OCI-LY3 (cell line): ENCODE results near the gene HPS5.
"Not testable (repeated sequence)": the region's sequence is repeated elsewhere in the genome, so short reads cannot be mapped to it uniquely, and the experiment has no call there.

ENCODE experiments used
- H2AFZ ChIP-seq: fragments of 200-600, 300-600 bp; shearing (Covaris generic); 2 replicates; pipeline ENCODE4 v1.6.0; 2014; ENCODE audit warnings: antibody characterized with exemption, low read depth, low read length
- H3K27ac ChIP-seq: fragments of 200-600, 300-600 bp; sonication (generic); 2 replicates; pipeline ENCODE4 v1.5.1; 2014; ENCODE audit warnings: mild to moderate bottlenecking, low read length, moderate library complexity, mixed read lengths
- H3K27me3 ChIP-seq: fragments of 200-600, 300-600 bp; sonication (generic); 2 replicates; pipeline ENCODE4 v1.6.1; 2014; ENCODE audit warnings: low read depth, low read length, mixed read lengths
- H3K36me3 ChIP-seq: fragments of 200-600, 300-600 bp; sonication (generic); replicated peaks from 2 replicates; pipeline ENCODE3; 2014; ENCODE audit warnings: low read depth, low read length, mixed read lengths
- H3K4me1 ChIP-seq: fragments of 300-600, 200-600 bp; sonication (generic); 2 replicates; pipeline ENCODE4 v1.6.1; 2014; ENCODE audit warnings: low read length, mixed read lengths
- H3K4me2 ChIP-seq: fragments of 200-600, 300-600 bp; sonication (generic); 2 replicates; pipeline ENCODE4 v1.6.1; 2014; ENCODE audit warnings: low read length, mixed read lengths
- H3K4me3 ChIP-seq: fragments of 300-600, 200-600 bp; sonication (generic); 2 replicates; pipeline ENCODE4 v1.5.1; 2014; ENCODE audit warnings: antibody characterized with exemption, mild to moderate bottlenecking, low read length, moderate library complexity
- H3K79me2 ChIP-seq: fragments of 300-600, 200-600 bp; shearing (Covaris generic); 2 replicates; pipeline ENCODE4 v1.6.1; 2014; ENCODE audit warnings: mild to moderate bottlenecking, low read length, mixed read lengths
- H3K9ac ChIP-seq: fragments of 300-600, 200-600 bp; shearing (Covaris generic); 2 replicates; pipeline ENCODE4 v1.6.0; 2014; ENCODE audit warnings: mild to moderate bottlenecking, low read length, moderate library complexity
- H3K9me3 ChIP-seq: fragments of 200-600, 300-600 bp; shearing (Covaris generic); 2 replicates; pipeline ENCODE4 v1.6.1; 2014; ENCODE audit warnings: low read length, mixed read lengths; ENCODE audit not compliant: insufficient read depth
- H4K20me1 ChIP-seq: fragments of 200-600, 300-600 bp; sonication (generic); 2 replicates; pipeline ENCODE4 v1.6.1; 2016; ENCODE audit warnings: low read length, mixed read lengths; ENCODE audit not compliant: insufficient read depth
- EZH2phosphoT487 ChIP-seq: fragments of 200-600 bp; shearing (Covaris generic); IDR thresholded peaks from 2 replicates; pipeline ENCODE4 v1.6.1; 2018; ENCODE audit warnings: antibody characterized with exemption, mixed run types, low read depth
- TF ChIP-seq, protein P1 (sequence below): fragments of 200-600, 300-600 bp; sonication (generic); IDR thresholded peaks from 2 replicates; pipeline ENCODE4 v1.5.1; 2014; ENCODE audit warnings: antibody characterized with exemption, low read length, low read depth

HPS5 gene

GRCh38 chr11:18246379-18247190 lies 75.4 kb downstream of the HPS5 start:
- H3K36me3 ChIP-seq, H3K79me2 ChIP-seq, H3K27me3 ChIP-seq, H3K9me3 ChIP-seq, H4K20me1 ChIP-seq, H2AFZ ChIP-seq: not testable (repeated sequence)
- H3K4me1 ChIP-seq = peaks cover 26% of the 10 kb centered on the region
- H3K9ac ChIP-seq = peak overlapping the region; percentile 33; the same call in 1 of the 2 replicates
- 0 out of 2 replicates have a peak overlapping the region, but pooled peaks have one; percentile 25 for H3K27ac ChIP-seq
- H3K4me3 ChIP-seq = peak overlapping the region; percentile 75
- TF ChIP-seq, protein P1, sequence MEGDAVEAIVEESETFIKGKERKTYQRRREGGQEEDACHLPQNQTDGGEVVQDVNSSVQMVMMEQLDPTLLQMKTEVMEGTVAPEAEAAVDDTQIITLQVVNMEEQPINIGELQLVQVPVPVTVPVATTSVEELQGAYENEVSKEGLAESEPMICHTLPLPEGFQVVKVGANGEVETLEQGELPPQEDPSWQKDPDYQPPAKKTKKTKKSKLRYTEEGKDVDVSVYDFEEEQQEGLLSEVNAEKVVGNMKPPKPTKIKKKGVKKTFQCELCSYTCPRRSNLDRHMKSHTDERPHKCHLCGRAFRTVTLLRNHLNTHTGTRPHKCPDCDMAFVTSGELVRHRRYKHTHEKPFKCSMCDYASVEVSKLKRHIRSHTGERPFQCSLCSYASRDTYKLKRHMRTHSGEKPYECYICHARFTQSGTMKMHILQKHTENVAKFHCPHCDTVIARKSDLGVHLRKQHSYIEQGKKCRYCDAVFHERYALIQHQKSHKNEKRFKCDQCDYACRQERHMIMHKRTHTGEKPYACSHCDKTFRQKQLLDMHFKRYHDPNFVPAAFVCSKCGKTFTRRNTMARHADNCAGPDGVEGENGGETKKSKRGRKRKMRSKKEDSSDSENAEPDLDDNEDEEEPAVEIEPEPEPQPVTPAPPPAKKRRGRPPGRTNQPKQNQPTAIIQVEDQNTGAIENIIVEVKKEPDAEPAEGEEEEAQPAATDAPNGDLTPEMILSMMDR = peak; percentile 13; the same call in 1 of the 2 replicates
- H3K4me2 ChIP-seq = peak overlapping the region; percentile 63

DNA sequence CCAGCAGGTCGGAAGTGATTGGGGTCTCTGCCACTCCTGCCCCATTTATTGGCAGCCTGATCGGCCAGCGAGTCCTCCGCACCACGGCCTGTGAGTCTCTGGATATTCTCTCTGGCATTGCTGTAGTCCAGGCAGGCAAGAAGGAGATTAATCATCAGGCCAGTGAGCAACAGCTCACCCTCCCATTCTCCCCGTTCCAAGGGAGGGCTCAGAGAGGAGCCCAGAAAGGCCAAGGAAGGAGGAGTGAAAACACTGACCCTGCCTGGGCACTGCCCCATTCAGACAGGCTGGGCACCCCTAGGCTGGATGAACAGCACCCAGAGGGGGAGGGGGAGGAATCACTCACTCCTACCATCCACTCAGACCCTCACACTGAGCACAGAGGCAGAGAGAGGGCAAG lies 76.5 kb downstream of the HPS5 start:
- Histone ChIP-seq H3K36me3 (no peaks in the 10 kb centered on the region), H3K27ac (no peak overlapping the region), H2AFZ (no peak overlapping the region), H3K9me3 (no peaks in the 10 kb centered on the region), H3K79me2 (no peaks in the 10 kb centered on the region), H3K9ac (no peak overlapping the region), H3K4me2 (no peak overlapping the region), H3K4me3 (no peak overlapping the region), H3K4me1 (peaks cover 26% of the 10 kb centered on the region), H4K20me1 (no peaks in the 10 kb centered on the region), H3K27me3 (peaks cover 15% of the 10 kb centered on the region)
- TF ChIP-seq, protein P1 = no peak
- no peak for TF ChIP-seq EZH2phosphoT487

DNA sequence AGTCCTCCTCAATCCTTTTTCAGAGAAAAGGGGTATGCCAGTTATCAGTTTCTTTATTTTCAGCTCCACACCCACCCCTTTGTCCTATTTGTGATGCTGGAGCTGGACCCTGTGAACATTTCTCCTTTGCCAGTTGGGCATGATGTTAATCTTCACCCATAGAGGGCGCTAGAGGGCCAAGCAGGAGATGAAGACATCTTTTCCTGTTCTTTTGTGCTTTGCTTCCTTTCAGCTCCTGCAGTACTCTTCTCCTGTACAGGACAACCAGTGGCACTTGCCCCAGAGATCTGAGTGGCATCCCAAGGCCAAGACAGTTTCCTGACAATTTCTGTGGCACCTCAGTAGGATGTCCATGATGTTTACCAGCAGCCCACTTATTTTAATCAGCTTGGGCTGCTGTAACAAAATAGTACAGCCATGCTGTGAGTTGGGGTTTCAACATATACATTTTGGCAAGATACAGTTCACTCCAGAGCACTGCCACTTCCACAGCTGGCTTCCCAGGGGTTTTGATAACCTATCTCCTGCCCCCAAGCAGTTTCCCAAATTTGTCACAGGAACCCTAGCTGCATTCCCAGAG lies 78.1 kb downstream of the HPS5 start:
- TF ChIP-seq, protein P1 = peak; percentile 89
- TF ChIP-seq EZH2phosphoT487 = no peak
- H3K9me3 ChIP-seq = no peaks in the 10 kb centered on the region
- no peak overlapping the region for H3K27ac ChIP-seq

DNA sequence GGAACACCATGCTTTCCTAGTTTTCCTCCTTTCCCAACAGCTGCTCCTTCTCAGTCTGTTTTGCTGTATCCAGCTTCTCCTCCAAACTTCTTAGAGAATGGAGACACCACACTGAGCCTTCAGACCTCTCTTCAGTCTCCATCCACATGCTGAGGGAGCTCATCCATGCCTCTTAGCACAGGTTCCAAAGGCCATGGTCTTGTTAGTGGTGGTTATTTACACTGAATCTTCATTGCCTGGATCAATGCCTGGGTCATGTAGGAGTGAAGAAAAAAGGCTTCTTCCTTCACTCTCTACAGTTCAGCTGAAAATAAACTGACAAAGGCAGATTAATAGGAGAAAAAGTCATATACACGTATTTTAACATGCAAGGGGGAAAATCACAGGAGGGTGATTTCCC lies 82.3 kb downstream of the HPS5 start:
- Histone ChIP-seq H3K27ac (no peak overlapping the region), H3K4me2 (no peak overlapping the region), H4K20me1 (no peaks in the 10 kb centered on the region)

More for the DNA sequence above, 78.1 kb downstream of the HPS5 start:
- Histone ChIP-seq H3K4me1 (peaks cover 26% of the 10 kb centered on the region), H3K27me3 (peaks cover 19% of the 10 kb centered on the region), H3K4me2 (no peak overlapping the region), H4K20me1 (no peaks in the 10 kb centered on the region), H3K36me3 (no peaks in the 10 kb centered on the region), H2AFZ (no peak overlapping the region), H3K4me3 (no peak overlapping the region), H3K9ac (no peak overlapping the region), H3K79me2 (no peaks in the 10 kb centered on the region)

More for the DNA sequence above, 82.3 kb downstream of the HPS5 start:
- no peaks in the 10 kb centered on the region for H3K79me2 ChIP-seq
- no peak overlapping the region for H2AFZ ChIP-seq
- no peak overlapping the region for H3K4me3 ChIP-seq
- peaks cover 8% of the 10 kb centered on the region for H3K4me1 ChIP-seq
- H3K27me3 ChIP-seq = peaks cover 20% of the 10 kb centered on the region; the same call in 1 of the 2 replicates
- TF ChIP-seq, protein P1 = no peak
- TF ChIP-seq EZH2phosphoT487 = no peak
- H3K36me3 ChIP-seq = no peaks in the 10 kb centered on the region
- H3K9me3 ChIP-seq = no peaks in the 10 kb centered on the region
- H3K9ac ChIP-seq = no peak overlapping the region
